GM12865 (cell line): Measurements from ENCODE around the gene DNHD1.

Experiments
- DNase-seq: peaks from one replicate; pipeline ENCODE4 v3.0.0; 2010; ENCODE audit warnings: low read depth
- H3K4me3 ChIP-seq: 2 replicates; pipeline ENCODE4 v1.5.1; 2011; ENCODE audit warnings: mild to moderate bottlenecking, low read depth, low read length, control low read depth
- TF ChIP-seq, protein P1 (sequence below): IDR thresholded peaks from 2 replicates; pipeline ENCODE4 v1.5.1; 2011; ENCODE audit warnings: low read length, control low read depth, low read depth, inconsistent platforms; ENCODE audit not compliant: insufficient read depth; ENCODE audit errors: missing control alignments

Gene DNHD1

DNA sequence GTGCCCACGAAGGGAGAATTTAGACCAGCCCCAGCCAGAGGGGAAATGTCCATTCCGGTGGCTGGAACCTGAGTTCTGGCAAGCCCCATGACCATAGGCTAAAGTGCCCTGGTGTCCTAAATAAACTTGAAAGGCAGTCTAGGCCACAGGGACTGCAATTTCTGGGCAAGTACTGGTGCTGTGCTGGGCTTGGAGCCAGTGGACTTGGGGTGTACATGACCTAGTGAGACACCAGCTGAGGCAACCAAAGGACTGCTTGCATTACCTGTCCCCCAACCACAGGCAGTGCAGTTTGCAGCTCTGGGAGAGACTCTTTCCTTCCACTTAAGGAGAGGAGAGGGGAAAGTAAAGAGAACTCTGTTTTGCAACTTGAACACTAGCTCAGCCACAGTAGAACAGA is 82.6 kb downstream of the DNHD1 start:
- TF ChIP-seq, protein P1, sequence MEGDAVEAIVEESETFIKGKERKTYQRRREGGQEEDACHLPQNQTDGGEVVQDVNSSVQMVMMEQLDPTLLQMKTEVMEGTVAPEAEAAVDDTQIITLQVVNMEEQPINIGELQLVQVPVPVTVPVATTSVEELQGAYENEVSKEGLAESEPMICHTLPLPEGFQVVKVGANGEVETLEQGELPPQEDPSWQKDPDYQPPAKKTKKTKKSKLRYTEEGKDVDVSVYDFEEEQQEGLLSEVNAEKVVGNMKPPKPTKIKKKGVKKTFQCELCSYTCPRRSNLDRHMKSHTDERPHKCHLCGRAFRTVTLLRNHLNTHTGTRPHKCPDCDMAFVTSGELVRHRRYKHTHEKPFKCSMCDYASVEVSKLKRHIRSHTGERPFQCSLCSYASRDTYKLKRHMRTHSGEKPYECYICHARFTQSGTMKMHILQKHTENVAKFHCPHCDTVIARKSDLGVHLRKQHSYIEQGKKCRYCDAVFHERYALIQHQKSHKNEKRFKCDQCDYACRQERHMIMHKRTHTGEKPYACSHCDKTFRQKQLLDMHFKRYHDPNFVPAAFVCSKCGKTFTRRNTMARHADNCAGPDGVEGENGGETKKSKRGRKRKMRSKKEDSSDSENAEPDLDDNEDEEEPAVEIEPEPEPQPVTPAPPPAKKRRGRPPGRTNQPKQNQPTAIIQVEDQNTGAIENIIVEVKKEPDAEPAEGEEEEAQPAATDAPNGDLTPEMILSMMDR = no peak
- no peak overlapping the region for H3K4me3 ChIP-seq
- DNase-seq = no peak

DNA sequence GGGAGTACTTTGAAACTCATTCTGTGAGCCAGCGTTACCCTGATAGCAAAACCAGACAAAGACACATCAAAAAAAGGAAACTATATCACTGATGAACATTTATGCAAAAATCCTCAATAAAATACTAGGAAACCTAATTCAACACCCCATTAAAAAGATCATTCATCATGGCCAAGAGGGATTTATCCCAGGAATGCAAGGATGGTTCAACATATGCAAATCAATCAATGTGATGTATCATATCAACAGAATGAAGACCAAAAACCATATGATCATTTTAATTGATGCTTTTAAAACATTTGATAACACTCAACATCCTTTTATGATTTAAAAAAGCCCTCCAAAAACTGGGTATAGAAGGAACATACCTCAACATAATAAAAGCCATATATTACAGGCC is 86.5 kb downstream of the DNHD1 start:
- H3K4me3 ChIP-seq = no peak overlapping the region
- DNase-seq = no peak
- TF ChIP-seq, protein P1 = no peak

DNA sequence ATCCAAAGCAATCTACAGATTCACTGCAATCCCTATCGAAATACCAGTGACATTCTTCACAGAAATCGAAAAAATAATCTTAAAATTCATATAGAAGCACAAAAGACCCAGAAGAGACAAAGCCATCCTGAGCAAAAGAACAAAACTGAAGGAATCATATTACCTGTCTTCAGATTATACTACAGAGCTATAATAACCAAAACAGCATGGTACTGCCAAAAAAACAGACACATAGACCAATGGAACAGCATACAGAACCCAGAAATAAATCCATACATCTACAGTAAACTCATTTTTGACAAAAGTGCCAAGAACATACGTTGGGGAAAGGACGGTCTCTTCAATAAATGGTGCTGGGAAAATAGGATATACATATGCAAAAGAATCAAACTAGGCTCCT is 87.4 kb downstream of the DNHD1 start:
- DNase-seq = no peak
- TF ChIP-seq, protein P1 = no peak
- H3K4me3 ChIP-seq = no peak overlapping the region

DNA sequence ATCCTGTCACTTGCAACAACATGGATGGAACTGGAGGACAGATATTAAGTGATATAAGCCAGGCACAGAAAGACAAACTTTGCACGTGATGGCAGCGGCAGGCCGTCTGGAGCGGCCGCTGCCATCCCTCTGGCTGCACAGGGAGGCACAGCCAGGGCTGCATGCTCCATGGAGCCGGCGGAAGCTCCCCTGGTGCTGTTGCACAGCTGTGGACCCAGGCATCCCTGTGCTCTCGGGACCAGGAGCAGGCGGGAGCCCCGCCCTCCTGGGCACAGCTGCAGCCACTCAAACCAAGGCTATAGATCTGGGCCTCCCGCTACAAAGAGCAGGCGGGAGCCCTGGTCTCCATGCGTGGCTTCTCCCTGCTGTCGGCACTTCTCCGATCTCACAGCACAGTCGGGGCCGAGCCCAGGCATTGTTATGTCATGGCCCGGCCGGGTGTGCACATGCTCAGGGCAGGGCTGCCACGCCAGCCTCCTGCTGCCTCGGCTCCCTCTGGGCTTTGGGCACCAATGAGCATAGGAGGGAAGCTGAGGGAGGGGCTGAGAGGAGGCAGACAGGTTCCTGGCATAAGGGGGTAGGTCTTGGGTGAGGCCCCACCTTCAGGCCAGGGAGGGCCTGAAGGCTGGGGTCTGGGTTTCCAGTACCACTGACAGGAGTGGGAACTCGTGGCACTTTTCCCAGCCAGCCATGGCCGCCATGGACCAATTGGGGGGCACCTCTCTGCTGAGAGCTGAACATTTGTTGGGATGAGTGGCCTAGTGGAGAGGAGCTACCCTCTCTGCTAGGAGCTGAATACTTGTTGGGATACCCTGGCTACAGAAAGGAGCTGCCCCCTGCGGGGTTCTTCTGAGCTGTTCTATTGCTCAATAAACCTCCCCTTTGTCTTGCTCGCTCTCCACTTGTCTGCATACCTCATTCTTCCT is 89.6 kb downstream of the DNHD1 start:
- DNase-seq = no peak
- H3K4me3 ChIP-seq = no peak overlapping the region

DNA sequence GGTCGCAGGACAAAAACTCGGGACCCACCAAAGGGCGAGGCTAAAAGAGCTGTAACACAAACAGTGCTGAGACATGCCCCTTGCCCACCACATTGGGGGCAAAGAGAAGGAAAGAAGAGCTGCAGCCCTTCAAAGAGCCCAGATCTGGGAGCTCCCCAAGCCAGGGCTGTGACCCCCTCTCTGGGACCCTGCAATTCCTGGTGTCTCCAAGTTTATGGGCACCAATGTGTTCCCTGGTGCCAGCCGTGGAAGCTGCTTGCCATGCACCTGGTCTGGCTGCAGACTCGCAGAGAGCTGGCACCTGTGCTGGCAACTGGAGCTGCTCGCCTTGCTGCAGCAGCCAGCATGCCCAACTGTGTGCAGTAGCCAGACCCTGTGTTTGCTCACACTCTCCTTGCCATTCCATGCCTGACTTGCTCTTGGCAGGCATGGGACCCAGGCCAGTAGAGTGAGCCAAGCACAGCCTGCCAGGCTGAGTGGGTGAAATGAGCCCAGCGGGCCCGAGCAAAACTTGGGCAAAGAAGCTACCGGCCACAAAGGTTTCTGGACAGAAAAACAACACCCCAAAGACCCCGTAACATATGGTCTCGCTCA is 90.4 kb downstream of the DNHD1 start:
- H3K4me3 ChIP-seq = no peak overlapping the region
- TF ChIP-seq, protein P1 = no peak
- no peak for DNase-seq

More for the DNA sequence above, 89.6 kb downstream of the DNHD1 start:
- TF ChIP-seq, protein P1 = no peak

DNA sequence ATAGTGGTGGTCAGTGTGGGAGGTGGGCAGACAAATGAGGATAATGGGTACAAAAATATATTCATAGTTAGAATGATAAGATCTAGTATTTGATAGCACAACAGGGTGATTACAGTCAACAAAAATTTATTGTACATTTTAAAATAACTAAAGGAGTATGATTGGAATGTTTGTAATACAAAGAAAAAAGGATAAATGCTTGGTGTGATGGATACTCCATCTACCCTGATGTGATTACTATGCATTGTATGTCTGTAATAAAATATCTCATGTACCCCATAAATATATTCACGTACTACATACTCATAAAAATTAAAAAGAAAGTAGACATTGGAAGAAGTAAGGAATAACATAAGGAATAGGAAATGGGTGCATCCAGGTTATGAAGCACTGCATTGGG is 90.9 kb downstream of the DNHD1 start:
- TF ChIP-seq, protein P1 = no peak
- DNase-seq = no peak
- no peak overlapping the region for H3K4me3 ChIP-seq
